ENCODE results near the gene PRAC2.

- no peak for TF ChIP-seq POLR2A (IDR thresholded peaks at IDR 0.05; ENCODE audit: borderline replicate concordance, extremely low read depth, insufficient read depth, insufficient read length)
- TF ChIP-seq CTCF (IDR thresholded peaks at IDR 0.05 in 2 of 3, conservative IDR thresholded peaks at IDR 0.05 in 1 of 3; ENCODE audit: borderline replicate concordance in 1 of 3, insufficient read depth in 1 of 3, low read depth in 2 of 3, low read length in 2 of 3) = no peak
- TF ChIP-seq EZH2phosphoT487 (IDR thresholded peaks at IDR 0.05; ENCODE audit: borderline replicate concordance) = no peak
- TF ChIP-seq ZNF274 (IDR thresholded peaks at IDR 0.05; ENCODE audit: low read depth, low read length) = no peak
- no peak for TF ChIP-seq REST (IDR thresholded peaks at IDR 0.05; ENCODE audit: low read depth)
- no peak for TF ChIP-seq EZH2 (IDR thresholded peaks at IDR 0.05)
- TF ChIP-seq SP1 (IDR thresholded peaks at IDR 0.05; ENCODE audit: low read depth) = no peak
- TF ChIP-seq YY1 (IDR thresholded peaks at IDR 0.05; ENCODE audit: extremely low read depth, insufficient replicate concordance, low read depth, low read length) = no peak
- TF ChIP-seq MAX (IDR thresholded peaks at IDR 0.05) = no peak
- no peak for TF ChIP-seq CEBPB (IDR thresholded peaks at IDR 0.05; ENCODE audit: low read depth)
- no peak for TF ChIP-seq POLR2AphosphoS5 (IDR thresholded peaks at IDR 0.05; ENCODE audit: low read depth, low read length)
- TF ChIP-seq SRF (IDR thresholded peaks at IDR 0.05; ENCODE audit: low read depth) = no peak
- TF ChIP-seq ATF3 (IDR thresholded peaks at IDR 0.05) = no peak
- no peak for TF ChIP-seq EGR1 (IDR thresholded peaks at IDR 0.05; ENCODE audit: low read depth)
These were observed 2.0 kb upstream of the PRAC2 start for GRCh38 chr17:48721009-48721402.
